Thoracic aorta (tissue), 2 donors: ENCODE measurements around the gene KIF16B. TPM values are rescaled to one million over a fixed set of nuclear protein-coding genes. Genes with fewer than 3 reads are reported as not detected.
"Not testable (repeated sequence)": the region's sequence is repeated elsewhere in the genome, so short reads cannot be mapped to it uniquely, and the experiment has no call there.

Source experiments
- ATAC-seq: fragments of 150-250 bp; one replicate; pipeline ENCODE4 v1.8.0; 2017; ENCODE audit warnings: low read depth; ENCODE audit not compliant: insufficient number of reproducible peaks, low FRiP score
- DNase-seq: peaks from one replicate; pipeline ENCODE4 v3.0.0-alpha.2; 2020; ENCODE audit warnings: low spot score
- H3K27ac ChIP-seq, 2 donors: fragments of 200-600 bp; sonication (generic); 1 replicate in 1 of 2; 2 replicates in 1 of 2; pipeline ENCODE4 v1.5.1; 2016; ENCODE audit warnings: mild to moderate bottlenecking in 2 of 2, moderate library complexity in 2 of 2
- H3K27me3 ChIP-seq: fragments of 200-600 bp; sonication (generic); replicated peaks from 2 replicates; pipeline ENCODE4 v1.6.0; 2016; ENCODE audit warnings: mild to moderate bottlenecking; ENCODE audit not compliant: insufficient read depth
- H3K36me3 ChIP-seq: fragments of 200-600 bp; sonication (generic); one replicate; pipeline ENCODE4 v1.5.1; 2016
- H3K4me1 ChIP-seq, 2 donors: fragments of 200-600 bp; sonication (generic); 1 replicate in 1 of 2; 2 replicates in 1 of 2; pipeline versions ENCODE4 v1.5.1 to v1.6.0; 2016; ENCODE audit warnings: low read depth in 2 of 2, mild to moderate bottlenecking in 1 of 2; ENCODE audit not compliant: control insufficient read depth in 1 of 2
- H3K4me3 ChIP-seq: fragments of 200-600 bp; sonication (generic); 2 replicates; pipeline ENCODE4 v1.5.1; 2016; ENCODE audit warnings: mild to moderate bottlenecking
- H3K9me3 ChIP-seq: fragments of 200-600 bp; sonication (generic); 2 replicates; pipeline ENCODE4 v1.5.1; 2016
- total RNA-seq, 2 donors: library from RNA; depleted of rRNA; stranded (reverse); fragments of >200 nt; gene quantifications; one replicate each; pipeline versions ENCODE4 v1.1.0 to v1.2.3, GENCODE V29; 2016
- TF ChIP-seq, protein P1 (sequence below): fragments of 200-600 bp; sonication (generic); IDR thresholded peaks from one replicate; pipeline ENCODE4 v1.5.1; 2019; ENCODE audit warnings: antibody characterized with exemption

Gene KIF16B
- total RNA-seq, 2 donors from 2014 or later, result 16.5 to 21.3 TPM

DNA sequence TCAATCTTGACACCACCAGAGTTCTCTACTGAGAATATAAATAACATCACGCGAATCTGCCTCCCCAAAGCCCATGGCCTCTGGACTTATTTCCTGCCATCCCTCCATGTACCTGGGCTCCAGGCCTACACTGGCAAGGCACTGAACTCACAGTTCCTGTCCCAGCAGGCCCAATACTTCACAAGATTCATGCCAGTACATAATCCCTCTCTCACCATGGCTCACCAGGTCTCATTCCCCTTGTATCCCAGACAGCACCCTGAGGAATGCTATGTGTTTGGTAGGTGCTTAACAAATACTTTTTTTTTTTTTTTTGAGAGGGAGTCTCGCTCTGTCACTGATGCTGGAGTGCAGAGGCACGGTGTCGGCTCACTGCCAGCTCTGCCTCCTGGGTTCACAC is 1.9 kb downstream of the KIF16B start:
- no peak for DNase-seq
- H3K4me3 ChIP-seq, result no peak overlapping the region
- no peak for ATAC-seq
- peaks cover 14 to 28% of the 10 kb centered on the region in 2 donors for H3K4me1 ChIP-seq
- TF ChIP-seq, protein P1, sequence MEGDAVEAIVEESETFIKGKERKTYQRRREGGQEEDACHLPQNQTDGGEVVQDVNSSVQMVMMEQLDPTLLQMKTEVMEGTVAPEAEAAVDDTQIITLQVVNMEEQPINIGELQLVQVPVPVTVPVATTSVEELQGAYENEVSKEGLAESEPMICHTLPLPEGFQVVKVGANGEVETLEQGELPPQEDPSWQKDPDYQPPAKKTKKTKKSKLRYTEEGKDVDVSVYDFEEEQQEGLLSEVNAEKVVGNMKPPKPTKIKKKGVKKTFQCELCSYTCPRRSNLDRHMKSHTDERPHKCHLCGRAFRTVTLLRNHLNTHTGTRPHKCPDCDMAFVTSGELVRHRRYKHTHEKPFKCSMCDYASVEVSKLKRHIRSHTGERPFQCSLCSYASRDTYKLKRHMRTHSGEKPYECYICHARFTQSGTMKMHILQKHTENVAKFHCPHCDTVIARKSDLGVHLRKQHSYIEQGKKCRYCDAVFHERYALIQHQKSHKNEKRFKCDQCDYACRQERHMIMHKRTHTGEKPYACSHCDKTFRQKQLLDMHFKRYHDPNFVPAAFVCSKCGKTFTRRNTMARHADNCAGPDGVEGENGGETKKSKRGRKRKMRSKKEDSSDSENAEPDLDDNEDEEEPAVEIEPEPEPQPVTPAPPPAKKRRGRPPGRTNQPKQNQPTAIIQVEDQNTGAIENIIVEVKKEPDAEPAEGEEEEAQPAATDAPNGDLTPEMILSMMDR, result no peak
- no peaks in the 10 kb centered on the region for H3K27me3 ChIP-seq
- no peaks in the 10 kb centered on the region for H3K36me3 ChIP-seq
- H3K27ac ChIP-seq, result no peak overlapping the region
- no peaks in the 10 kb centered on the region for H3K9me3 ChIP-seq

DNA sequence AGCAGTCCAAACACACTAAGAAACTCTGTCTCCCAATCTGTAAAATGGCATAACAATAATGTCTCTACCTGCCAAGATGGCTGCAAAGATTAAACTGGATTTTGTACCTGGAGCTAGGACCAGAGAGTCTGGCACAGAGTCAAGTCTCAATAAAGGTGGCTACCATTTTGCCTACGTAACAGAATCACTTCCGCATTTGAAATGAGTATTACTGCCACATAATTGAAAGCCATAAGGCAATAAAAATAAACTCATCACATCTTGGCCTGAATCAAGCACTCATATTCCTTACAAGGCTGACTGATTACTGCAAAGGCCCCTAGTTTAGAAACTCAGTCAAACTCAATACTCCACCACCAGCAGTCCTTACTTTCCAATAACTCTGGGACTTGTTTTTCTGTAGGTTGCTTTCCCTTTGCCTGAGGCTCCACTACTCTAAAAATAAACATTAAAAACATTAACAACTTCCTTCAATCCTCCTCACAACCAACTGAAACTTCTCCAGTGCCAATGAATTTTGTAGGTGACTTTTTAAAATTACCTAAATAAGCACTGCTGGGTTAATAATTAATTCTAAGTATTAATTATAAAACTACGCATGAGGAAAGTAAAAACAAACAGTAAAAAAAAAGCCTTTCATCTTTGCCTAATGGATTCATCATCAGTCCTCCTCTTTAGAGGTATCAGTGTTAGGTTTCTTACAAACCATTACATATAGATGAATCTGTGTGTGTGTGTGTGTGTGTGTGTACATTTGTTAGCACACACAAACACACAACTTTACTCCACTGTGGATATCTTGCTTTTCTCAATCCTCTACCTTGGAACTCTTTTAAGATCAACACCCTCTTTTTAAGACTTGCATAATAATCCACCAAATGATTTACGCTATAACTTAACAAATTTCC is 3.7 kb downstream of the KIF16B start:
- H3K27ac ChIP-seq, result no peak overlapping the region
- no peaks in the 10 kb centered on the region for H3K36me3 ChIP-seq
- no peaks in the 10 kb centered on the region for H3K9me3 ChIP-seq
- H3K4me1 ChIP-seq, result peaks cover 13 to 19% of the 10 kb centered on the region in 2 donors
- TF ChIP-seq, protein P1, result no peak
- no peaks in the 10 kb centered on the region for H3K27me3 ChIP-seq
- ATAC-seq, result no peak
- no peak for DNase-seq
- H3K4me3 ChIP-seq, result no peak overlapping the region

DNA sequence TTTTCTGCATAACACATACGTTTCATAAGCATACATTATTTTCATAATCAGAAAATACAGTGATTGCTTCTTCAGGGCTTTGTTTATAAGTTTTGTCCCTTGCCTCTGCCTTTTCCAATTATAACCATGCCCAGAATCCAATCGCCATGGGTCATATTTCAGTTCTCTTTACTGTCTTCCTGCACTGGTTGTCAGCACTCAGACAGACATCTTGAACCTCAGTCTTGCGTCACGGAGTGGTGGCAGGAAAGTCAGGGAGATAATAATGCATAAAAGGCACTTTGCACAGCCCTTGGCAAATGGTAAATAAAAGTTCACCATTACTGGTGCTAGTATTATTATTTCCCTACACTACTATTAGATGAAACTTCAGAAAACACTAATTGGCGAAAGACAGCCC is 7.2 kb downstream of the KIF16B start:
- Histone ChIP-seq H3K27me3 (no peaks in the 10 kb centered on the region), H3K36me3 (no peaks in the 10 kb centered on the region), H3K9me3 (no peaks in the 10 kb centered on the region), H3K4me1 (peaks cover 0 to 9% of the 10 kb centered on the region in 2 donors), H3K4me3 (no peak overlapping the region), H3K27ac (no peak overlapping the region)
- TF ChIP-seq, protein P1, result no peak
- DNase-seq, result no peak
- no peak for ATAC-seq

DNA sequence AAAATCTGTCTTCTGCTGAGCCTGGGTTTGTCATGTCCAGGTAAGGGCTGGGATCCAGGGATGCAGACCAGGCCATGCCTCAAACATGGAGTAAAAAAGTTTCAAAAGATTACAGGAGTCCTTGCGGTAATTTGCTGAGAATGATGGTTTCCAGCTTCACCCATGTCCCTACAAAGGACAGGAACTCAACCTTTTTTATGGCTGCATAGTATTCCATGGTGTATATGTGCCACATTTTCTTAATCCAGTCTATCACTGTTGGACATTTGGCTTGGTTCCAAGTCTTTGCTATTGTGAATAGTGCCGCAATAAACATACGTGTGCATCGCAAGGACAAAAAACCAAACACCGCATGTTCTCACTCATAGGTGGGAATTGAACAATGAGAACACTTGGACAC is 9.2 kb downstream of the KIF16B start:
- H3K9me3 ChIP-seq, H3K36me3 ChIP-seq, H3K27ac ChIP-seq, H3K27me3 ChIP-seq, DNase-seq, H3K4me1 ChIP-seq, H3K4me3 ChIP-seq, ATAC-seq: not testable (repeated sequence)

DNA sequence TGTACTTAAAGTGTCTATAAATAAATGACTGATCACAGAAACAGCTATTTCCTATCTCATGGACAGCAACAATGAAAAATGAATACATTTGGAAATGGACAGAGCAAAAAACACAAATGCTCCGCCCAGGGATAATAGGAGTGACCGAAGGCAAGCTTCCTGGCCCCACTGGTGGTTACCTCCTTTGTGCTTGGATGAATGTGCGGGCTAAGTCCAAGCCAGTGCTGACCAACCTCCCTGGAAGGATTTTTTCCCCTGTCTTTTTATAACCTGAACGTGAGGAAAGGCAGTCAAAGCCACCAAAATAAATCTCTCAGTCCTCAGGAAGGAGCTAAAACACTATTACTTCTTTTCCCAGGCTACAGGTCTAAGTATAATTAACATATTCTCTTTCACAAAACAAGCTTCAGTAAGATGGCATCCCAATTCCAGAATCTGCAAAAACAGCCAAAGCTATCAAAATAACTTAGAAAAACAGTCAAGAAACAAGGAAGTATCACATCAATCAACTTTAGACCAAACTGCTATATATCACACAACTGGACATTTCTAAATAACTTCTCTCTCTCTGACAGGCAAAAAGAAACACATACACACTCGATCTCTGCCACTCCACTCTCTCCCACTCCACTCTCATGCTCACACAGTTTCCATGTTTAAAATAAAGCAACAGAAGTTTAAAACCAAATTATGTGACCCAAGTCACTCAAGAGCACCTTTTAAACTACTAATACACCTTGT is 10.0 kb downstream of the KIF16B start:
- peaks cover 0 to 9% of the 10 kb centered on the region in 2 donors for H3K4me1 ChIP-seq
- no peaks in the 10 kb centered on the region for H3K9me3 ChIP-seq
- DNase-seq, result no peak
- TF ChIP-seq, protein P1, result no peak
- no peak overlapping the region for H3K4me3 ChIP-seq
- no peaks in the 10 kb centered on the region for H3K27me3 ChIP-seq
- H3K27ac ChIP-seq, result no peak overlapping the region
- no peaks in the 10 kb centered on the region for H3K36me3 ChIP-seq
- ATAC-seq, result no peak
